ENCODE measurements around the gene OR2B6.

OR2B6 gene

DNA sequence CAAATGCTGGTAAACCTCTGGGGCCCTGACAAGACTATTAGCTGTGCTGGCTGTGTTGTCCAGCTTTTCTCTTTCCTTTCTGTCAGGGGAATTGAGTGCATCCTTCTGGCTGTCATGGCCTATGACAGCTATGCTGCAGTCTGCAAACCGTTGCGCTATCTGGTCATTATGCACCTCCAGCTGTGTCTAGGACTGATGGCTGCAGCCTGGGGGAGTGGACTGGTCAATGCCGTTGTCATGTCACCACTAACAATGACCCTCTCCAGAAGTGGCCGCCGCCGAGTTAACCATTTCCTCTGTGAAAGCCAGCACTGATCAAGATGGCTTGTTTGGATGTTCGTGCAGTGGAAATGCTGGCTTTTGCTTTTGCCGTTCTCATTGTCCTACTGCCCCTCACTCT is 20.3 kb downstream of the OR2B6 start:
- Histone ChIP-seq H2AFZ (ENCODE audit: low read length) (no peak overlapping the region), H3F3A (ENCODE audit: low read depth) (no peaks in the 10 kb centered on the region), H3K9me2 (replicated peaks; ENCODE audit: low read depth, low read length) (no peaks in the 10 kb centered on the region), H3K9me3 (ENCODE audit: insufficient read depth, low read depth, low read length) (no peaks in the 10 kb centered on the region), H3K4me1 (ENCODE audit: insufficient read depth, low read length, poor library complexity, severe bottlenecking) (no peaks in the 10 kb centered on the region), H3K4me3 (ENCODE audit: low read length, poor library complexity, severe bottlenecking) (no peak overlapping the region), H3K9ac (ENCODE audit: low read depth, low read length, poor library complexity, severe bottlenecking) (no peak overlapping the region), H4K20me1 (ENCODE audit: insufficient read depth, low read length, poor library complexity, severe bottlenecking) (no peaks in the 10 kb centered on the region), H3K36me3 (ENCODE audit: insufficient read depth, low read length) (no peaks in the 10 kb centered on the region), H3K79me2 (ENCODE audit: insufficient read depth, low read length) (no peaks in the 10 kb centered on the region), H3K27me3 (ENCODE audit: insufficient read depth, low read length, poor library complexity, severe bottlenecking) (no peaks in the 10 kb centered on the region), H3K4me2 (ENCODE audit: low read depth, low read length, poor library complexity, severe bottlenecking) (no peak overlapping the region)
- TF ChIP-seq, protein P1, sequence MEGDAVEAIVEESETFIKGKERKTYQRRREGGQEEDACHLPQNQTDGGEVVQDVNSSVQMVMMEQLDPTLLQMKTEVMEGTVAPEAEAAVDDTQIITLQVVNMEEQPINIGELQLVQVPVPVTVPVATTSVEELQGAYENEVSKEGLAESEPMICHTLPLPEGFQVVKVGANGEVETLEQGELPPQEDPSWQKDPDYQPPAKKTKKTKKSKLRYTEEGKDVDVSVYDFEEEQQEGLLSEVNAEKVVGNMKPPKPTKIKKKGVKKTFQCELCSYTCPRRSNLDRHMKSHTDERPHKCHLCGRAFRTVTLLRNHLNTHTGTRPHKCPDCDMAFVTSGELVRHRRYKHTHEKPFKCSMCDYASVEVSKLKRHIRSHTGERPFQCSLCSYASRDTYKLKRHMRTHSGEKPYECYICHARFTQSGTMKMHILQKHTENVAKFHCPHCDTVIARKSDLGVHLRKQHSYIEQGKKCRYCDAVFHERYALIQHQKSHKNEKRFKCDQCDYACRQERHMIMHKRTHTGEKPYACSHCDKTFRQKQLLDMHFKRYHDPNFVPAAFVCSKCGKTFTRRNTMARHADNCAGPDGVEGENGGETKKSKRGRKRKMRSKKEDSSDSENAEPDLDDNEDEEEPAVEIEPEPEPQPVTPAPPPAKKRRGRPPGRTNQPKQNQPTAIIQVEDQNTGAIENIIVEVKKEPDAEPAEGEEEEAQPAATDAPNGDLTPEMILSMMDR (conservative IDR thresholded peaks at IDR 0.05; ENCODE audit: low read length) = no peak
- TF ChIP-seq EZH2phosphoT487 (IDR thresholded peaks at IDR 0.05; ENCODE audit: borderline replicate concordance) = no peak

DNA sequence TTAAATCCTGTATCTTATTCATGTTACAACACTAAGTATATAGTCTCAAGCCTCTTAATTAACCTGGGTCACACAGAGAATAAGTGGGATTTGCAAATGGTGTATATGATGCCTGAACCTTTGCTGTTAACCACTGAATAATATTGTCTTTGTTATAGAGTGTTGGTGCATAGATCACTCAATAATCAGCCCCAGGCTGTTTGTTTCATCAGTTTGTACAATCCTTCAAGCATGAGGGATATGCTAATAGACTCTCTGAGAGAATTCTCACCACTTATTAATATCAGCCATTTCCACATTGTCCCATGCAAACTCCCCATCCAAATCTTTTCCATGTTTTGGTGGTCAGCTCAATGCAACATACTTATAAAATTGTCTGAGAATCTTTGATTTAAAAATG is 21.7 kb downstream of the OR2B6 start:
- no peak overlapping the region for H2AFZ ChIP-seq (ENCODE audit: low read length)
- H3K9ac ChIP-seq (ENCODE audit: low read depth, low read length, poor library complexity, severe bottlenecking) = no peak overlapping the region
- H3K27me3 ChIP-seq (ENCODE audit: insufficient read depth, low read length, poor library complexity, severe bottlenecking) = no peaks in the 10 kb centered on the region
- no peaks in the 10 kb centered on the region for H3K9me2 ChIP-seq (replicated peaks; ENCODE audit: low read depth, low read length)
- no peaks in the 10 kb centered on the region for H3K9me3 ChIP-seq (ENCODE audit: insufficient read depth, low read depth, low read length)
- H3K4me1 ChIP-seq (ENCODE audit: insufficient read depth, low read length, poor library complexity, severe bottlenecking) = no peaks in the 10 kb centered on the region
- no peak overlapping the region for H3K4me3 ChIP-seq (ENCODE audit: low read length, poor library complexity, severe bottlenecking)
- H3K36me3 ChIP-seq (ENCODE audit: insufficient read depth, low read length) = no peaks in the 10 kb centered on the region
- no peaks in the 10 kb centered on the region for H3K79me2 ChIP-seq (ENCODE audit: insufficient read depth, low read length)
- TF ChIP-seq EZH2phosphoT487 (IDR thresholded peaks at IDR 0.05; ENCODE audit: borderline replicate concordance) = no peak
- TF ChIP-seq, protein P1 (conservative IDR thresholded peaks at IDR 0.05; ENCODE audit: low read length) = no peak
- H3F3A ChIP-seq (ENCODE audit: low read depth) = no peaks in the 10 kb centered on the region
- H4K20me1 ChIP-seq (ENCODE audit: insufficient read depth, low read length, poor library complexity, severe bottlenecking) = no peaks in the 10 kb centered on the region
- no peak overlapping the region for H3K4me2 ChIP-seq (ENCODE audit: low read depth, low read length, poor library complexity, severe bottlenecking)

DNA sequence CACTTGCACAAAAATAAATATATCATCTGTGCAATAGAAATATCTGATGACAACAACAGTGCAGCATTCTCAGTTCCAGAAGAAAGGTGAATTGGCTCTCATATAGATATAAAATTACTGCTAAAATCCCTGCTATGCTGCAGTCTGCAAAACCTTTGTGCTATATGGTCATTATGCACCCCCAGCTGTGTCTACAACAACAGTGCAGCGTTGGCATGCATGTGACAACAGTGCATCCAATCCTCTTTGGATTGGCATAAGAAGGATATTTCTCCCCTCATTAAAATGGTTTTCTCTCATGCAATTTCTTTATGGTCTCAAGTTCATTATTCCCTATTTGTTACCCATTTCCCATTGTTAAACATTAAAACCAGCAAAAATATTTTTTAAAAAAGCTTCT is 23.1 kb downstream of the OR2B6 start:
- no peak for TF ChIP-seq EZH2phosphoT487 (IDR thresholded peaks at IDR 0.05; ENCODE audit: borderline replicate concordance)
- TF ChIP-seq, protein P1 (conservative IDR thresholded peaks at IDR 0.05; ENCODE audit: low read length) = no peak
- Histone ChIP-seq H3K27me3 (ENCODE audit: insufficient read depth, low read length, poor library complexity, severe bottlenecking) (no peaks in the 10 kb centered on the region), H3K4me2 (ENCODE audit: low read depth, low read length, poor library complexity, severe bottlenecking) (no peak overlapping the region), H3K9me2 (replicated peaks; ENCODE audit: low read depth, low read length) (no peaks in the 10 kb centered on the region), H2AFZ (ENCODE audit: low read length) (no peak overlapping the region), H3K4me1 (ENCODE audit: insufficient read depth, low read length, poor library complexity, severe bottlenecking) (no peaks in the 10 kb centered on the region), H4K20me1 (ENCODE audit: insufficient read depth, low read length, poor library complexity, severe bottlenecking) (no peaks in the 10 kb centered on the region), H3K79me2 (ENCODE audit: insufficient read depth, low read length) (no peaks in the 10 kb centered on the region), H3K4me3 (ENCODE audit: low read length, poor library complexity, severe bottlenecking) (no peak overlapping the region), H3K9me3 (ENCODE audit: insufficient read depth, low read depth, low read length) (no peaks in the 10 kb centered on the region), H3K9ac (ENCODE audit: low read depth, low read length, poor library complexity, severe bottlenecking) (no peak overlapping the region), H3F3A (ENCODE audit: low read depth) (no peaks in the 10 kb centered on the region), H3K36me3 (ENCODE audit: insufficient read depth, low read length) (no peaks in the 10 kb centered on the region)
